ENCODE results near the gene CDC42SE1. TPM values are rescaled to one million over a fixed set of nuclear protein-coding genes. Genes with fewer than 3 reads are reported as not detected.
"Not testable (repeated sequence)": the region's sequence is repeated elsewhere in the genome, so short reads cannot be mapped to it uniquely, and the experiment has no call there.

Gene CDC42SE1, protein sequence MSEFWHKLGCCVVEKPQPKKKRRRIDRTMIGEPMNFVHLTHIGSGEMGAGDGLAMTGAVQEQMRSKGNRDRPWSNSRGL
- 345 and 347 TPM in 2 replicates for total RNA-seq

DNA sequence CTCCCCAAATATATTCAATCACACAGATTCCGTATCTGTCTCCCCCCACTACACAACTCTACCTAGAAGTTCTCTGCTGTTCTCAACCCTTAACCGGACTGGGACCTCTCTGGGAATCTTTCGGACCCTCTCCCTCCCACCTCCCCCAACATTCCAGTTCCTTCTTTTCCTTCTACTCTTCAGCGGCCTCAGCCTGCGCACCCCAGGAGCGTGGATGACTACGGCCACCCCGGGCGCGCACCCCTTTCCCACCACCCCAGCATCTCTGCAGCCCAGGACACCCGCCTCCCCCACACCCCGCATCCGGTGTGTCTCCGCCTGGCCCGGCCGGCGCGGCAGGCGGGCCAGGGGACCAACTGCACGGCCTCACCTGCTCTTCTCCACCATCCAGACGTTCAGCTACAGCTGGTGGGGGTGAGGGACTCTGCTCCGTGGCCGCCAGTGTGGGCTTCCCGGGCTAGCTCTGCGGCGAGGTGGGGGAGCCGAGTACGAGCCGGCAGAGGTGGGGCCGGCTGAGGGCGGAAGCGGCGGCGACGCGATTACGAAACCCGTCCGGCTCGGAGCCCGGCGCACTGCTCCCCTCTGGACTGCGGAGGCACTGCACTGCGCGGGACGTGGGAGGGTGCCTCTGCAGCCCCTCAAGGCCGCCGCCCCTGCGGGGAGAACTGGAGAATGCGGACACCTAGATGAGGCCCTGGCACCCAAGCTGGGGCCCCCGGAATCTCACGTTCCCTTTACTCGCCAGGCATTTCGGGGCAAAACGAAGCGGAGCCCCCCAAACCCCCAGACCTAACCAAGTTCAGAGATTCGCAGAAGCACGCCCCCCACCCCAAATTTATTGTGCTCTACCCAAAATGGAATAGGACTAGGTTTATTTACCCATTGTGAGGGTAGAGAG, at the start of gene CDC42SE1:
CDC42SE1 (minus strand) TSS at position 514 of the 898 bp plus-strand sequence. CDS start 3,892 bp downstream, outside the sequence.
- intact Hi-C loops (cut with micrococcal nuclease) = loop anchor here (1.0 to 10.0 kb wide), 5 partner anchors 11 to 695 kb away; partner anchors contain the start of genes GABPB2, RPRD2 and TNFAIP8L2

DNA sequence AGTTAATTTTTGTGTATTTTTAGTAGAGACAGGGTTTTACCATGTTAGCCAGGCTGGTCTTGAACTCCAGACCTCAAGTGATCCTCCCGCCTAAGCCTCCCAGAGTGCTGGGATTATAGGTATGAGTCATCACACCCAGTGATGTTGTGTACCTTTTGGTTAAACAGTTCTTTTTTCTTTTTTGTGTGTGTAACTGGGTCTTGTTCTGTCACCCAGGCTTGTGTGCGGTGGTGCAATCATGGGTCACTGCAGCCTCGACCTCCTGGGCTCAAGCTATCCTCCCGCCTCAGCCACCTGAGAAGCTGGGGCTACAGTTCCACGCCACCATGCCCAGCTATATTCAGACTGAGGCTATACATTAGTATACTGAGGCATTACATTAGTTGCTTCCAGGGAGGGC, 48.9 kb upstream of the CDC42SE1 start:
- intact Hi-C loops (cut with micrococcal nuclease) = no loop called here

DNA sequence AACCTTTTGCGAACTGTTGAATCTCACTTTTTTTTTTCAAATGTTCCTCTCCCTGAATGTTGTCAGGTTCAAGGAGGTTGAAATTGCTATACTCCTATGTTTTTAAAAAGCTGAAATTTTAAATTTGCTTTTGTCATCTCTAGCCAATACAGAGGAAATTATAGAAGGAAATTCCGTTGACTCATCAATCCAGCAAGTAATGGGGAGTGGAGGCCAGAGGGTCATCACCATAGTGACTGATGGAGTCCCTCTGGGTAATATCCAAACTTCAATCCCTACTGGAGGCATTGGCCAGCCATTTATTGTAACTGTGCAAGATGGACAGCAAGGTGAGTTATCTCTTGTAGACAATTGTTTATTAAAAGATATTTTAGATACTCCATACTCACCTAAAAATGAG, 47.5 kb upstream of the CDC42SE1 start:
- intact Hi-C loops (cut with micrococcal nuclease) = no loop called here

DNA sequence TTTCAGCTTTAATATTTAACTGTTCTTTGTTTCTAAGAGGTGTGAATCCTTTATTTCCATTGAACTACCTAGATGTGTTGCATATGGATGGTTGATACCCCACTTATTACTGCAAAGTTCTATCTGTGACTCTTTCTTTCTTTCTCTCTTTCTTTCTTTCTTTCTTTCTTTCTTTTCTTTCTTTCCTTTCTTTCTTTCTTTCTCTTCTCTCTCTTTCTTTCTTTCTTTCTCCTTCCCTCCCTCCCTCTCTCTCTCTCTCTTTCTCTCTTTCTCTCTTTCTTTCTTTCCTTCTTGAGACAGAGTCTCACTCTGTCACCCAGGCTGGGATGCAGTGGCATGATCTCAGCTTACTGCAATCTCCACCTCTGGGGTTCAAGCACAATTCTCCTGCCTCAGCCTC, 45.2 kb upstream of the CDC42SE1 start:
- intact Hi-C loops (cut with micrococcal nuclease) = no loop called here

DNA sequence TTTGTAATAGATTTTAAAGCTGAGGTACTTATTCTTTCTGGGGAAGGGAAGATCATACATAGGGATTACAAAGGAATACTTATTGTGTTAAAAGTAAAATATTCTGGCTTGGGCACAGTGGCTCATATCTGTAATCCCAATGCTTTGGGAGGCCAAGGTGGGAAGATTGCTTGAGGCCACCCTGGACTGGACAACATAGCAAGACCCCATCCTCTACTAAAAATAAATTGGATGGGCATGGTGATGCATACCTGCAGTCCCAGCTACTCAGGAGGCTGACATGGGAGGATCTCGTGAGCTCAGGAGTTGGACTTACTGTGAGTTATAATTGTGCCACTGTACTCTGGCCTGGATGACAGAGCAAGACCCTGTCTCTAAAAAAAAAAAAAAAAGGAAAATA, 38.7 kb upstream of the CDC42SE1 start:
- intact Hi-C loops (cut with micrococcal nuclease) = no loop called here

DNA sequence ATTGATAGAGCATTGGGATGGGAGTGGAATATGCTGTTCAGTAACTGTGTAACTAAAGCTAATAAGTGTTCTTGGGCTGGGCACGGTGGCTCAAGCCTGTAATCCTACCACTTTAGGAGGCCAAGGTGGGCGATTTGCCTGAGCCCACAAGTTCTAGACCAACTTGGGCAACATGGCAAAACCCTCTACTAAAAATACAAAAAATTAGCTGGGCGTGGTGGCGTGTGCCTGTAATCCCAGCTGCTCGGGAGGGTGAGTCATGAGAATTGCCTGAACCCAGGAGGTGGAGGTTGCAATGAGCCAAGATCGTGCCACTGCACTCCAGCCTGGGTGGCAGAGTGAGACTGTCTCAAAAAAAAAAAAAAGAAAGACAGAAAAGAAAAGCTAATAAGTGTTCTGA, 38.0 kb upstream of the CDC42SE1 start:
- intact Hi-C loops (cut with micrococcal nuclease) = not testable (repeated sequence)

DNA sequence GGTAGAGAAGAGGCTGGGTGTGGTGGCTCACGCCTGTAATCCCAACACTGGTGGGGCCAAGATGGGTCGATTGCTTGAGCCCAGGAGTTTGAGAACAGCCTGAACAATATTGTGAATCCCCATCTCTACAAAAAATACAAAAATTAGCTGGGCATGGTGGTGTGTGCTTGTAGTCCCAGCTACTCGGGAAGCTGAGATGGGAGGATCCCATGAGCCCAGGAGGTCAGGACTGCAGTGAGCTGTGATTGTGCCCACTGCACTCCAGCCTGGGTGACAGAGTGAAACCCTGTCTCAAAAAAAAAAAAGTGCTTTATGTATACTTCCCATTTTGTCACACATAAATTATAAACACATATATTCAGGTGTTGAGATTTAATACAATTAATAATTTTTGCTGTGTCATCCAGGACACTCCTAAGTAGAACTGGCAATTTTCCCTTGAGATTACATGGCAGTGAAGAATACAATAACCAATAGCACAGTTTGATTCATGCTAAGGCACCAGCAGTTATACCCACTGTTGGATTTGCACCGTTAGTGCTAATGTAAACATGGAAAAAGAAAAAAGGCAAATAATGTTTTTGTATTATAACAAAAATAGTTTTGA, 26.6 kb upstream of the CDC42SE1 start:
- intact Hi-C loops (cut with micrococcal nuclease) = no loop called here

DNA sequence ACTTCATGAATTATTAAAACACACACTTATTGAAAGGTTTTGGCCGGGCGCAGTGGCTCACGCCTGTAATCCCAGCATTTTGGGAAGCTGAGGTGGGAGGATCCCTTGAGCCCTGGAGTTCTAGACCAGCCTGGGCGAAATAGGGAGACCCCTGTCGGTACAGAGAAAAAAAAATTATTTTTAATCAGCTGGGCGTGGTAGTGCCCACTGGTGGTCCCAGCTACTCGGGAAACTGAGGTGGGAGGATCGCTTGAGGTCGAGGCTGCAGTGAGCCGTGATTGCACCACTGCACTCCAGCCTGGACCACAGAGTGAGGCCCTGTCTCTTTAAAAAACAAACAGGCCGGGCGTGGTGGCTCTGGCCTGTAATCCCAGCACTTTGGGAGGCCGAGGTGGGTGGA, 12.8 kb upstream of the CDC42SE1 start:
- intact Hi-C loops (cut with micrococcal nuclease) = no loop called here

DNA sequence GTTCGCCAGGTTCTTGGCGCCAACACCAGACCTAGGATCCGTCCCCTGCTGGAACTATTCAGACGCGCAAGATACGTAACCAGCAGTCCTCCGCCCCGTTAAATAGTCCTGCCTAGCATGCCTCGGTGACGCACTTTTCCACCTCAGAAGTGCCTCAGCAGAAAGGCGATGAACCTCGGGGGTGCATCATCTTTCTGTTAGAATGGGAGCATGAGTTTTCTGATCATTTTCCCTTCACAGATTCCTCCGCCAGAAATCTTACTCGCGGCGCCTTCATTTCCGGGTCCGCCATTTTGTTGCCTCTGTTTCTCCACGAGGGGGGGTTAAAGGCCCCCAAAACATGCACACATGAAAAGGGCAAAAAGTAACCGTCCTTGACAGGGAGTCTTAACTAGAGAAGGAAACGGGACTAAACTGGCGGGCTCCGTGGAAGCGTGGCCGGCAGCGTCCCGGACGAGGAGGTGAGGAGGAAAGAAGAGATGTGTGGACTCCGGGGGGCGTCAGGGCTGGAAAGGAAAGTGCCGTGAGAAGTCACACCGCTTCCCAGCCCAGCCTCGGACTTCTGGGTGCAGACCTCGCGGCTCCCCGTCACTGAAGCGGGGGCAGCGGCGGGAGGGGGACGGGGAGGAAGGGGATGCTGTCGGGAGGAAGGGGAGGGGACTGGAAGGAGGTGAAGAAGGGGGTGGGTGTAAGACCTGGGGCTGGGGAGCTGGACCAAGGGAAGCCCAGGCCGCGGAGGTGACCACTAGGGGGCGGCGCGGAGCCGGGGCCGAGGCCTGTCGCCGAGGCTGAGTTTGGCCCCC, 11.3 kb upstream of the CDC42SE1 start, which contains the start of gene GABPB2:
GABPB2 (plus strand) TSS at position 288 of the 803 bp plus-strand sequence. CDS start 17,429 bp downstream, outside the sequence.
- intact Hi-C loops (cut with micrococcal nuclease) = loop anchor here (1.0 to 2.0 kb wide), 5 partner anchors 11 to 441 kb away; partner anchors contain the start of genes CDC42SE1, ENSA, PRUNE1 and TNFAIP8L2

DNA sequence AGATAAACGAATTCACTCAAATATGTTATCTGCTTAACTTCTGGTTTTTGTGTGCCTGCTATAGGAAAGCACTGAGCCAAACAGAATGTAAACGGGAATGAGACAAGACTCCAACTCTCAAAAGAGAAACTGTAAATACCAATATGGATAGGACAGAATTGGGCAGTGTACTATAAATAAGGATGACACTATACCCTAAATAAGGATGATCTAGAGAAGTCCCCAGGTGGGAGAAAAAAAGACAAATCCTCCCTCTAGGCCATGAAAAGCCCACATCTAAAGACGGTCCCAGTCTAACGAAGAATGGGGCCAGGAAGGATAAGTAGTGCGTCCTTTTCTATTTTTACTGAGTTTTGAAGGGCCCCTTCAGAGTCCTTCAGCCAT, 9.7 kb upstream of the CDC42SE1 start:
- intact Hi-C loops (cut with micrococcal nuclease) = no loop called here

DNA sequence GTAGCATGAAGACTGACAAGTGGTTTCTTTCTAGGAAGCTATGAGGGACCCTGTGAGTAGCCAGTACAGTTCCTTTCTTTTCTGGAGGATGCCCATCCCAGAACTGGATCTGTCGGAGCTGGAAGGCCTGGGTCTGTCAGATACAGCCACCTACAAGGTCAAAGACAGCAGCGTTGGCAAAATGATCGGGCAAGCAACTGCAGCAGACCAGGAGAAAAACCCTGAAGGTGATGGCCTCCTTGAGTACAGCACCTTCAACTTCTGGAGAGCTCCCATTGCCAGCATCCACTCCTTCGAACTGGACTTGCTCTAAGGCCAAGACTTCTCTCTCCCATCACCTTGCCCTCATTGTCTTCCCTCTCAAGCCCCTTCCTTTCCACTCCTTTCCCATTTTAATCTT, 7.8 kb upstream of the CDC42SE1 start:
- intact Hi-C loops (cut with micrococcal nuclease) = no loop called here

DNA sequence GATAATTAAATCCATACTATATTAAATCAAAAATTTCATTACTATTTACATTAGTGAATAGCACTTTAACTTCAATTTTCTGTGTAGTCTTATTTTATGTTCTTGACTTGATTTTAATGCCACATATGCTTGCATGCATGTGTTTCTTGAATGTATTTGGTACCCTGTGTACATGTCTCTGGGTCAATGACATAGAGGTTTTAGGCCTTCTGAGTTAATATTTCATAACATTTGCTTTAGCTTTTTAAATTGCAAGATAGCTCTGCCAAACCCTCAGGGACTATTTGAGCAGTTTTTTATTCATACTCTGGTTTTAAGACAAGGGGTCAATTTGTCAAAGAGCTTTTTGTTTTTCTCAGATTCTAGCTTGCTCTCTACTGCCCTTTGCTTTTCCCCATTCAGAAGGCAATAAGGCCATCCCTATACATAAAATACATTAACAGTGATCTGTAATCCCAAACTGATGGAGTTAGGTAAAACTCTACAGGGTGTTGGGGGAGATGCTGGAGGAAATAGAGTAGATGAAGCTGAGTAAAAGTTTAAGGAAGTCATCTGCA, 5.7 kb upstream of the CDC42SE1 start:
- intact Hi-C loops (cut with micrococcal nuclease) = no loop called here

DNA sequence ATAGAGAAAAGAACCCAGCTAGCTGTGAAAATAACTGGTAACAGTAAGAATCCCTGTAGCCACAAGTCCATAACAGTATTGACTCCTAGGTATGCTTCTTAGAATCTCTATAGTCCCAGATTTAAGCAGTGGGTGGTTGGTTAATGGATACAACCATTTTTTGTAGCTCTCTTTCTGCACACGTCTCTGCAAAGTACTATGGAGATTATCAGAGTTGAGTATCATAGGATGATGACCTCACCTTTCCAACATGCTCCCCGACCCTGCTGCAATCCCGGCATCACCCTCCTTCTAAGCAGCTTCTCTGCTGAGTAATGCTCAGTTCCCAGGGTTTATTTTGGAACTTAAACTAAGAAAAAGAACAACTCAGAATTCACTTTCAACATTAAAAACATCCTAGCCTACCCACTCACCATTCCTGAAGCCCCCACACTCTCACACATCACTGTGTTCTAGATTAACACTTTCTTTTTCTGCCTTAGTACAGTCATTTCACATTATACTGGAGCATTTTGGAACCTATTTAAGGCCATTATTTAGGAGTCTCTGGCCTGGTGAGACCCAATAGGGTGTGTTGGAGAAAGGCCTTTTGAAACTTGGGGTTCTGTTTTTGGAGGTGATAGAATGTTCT, 3.4 kb upstream of the CDC42SE1 start:
- intact Hi-C loops (cut with micrococcal nuclease) = no loop called here

DNA sequence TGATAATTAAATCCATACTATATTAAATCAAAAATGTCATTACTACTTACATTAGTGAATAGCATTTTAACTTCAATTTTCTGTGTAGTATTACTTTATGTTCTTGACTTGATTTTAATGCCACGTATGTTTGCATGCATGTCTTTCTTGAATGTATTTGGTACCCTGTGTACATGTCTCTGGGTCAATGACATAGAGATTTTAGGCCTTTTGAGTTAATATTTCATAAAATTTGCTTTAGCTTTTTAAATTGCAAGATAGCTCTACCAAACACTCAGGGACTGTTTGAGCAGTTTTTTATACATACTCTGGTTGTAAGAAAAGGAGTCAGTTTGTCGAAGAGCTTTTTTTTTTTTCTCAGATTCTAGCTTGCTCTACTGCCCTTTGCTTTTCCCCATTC, 2.3 kb upstream of the CDC42SE1 start:
- intact Hi-C loops (cut with micrococcal nuclease) = no loop called here

DNA sequence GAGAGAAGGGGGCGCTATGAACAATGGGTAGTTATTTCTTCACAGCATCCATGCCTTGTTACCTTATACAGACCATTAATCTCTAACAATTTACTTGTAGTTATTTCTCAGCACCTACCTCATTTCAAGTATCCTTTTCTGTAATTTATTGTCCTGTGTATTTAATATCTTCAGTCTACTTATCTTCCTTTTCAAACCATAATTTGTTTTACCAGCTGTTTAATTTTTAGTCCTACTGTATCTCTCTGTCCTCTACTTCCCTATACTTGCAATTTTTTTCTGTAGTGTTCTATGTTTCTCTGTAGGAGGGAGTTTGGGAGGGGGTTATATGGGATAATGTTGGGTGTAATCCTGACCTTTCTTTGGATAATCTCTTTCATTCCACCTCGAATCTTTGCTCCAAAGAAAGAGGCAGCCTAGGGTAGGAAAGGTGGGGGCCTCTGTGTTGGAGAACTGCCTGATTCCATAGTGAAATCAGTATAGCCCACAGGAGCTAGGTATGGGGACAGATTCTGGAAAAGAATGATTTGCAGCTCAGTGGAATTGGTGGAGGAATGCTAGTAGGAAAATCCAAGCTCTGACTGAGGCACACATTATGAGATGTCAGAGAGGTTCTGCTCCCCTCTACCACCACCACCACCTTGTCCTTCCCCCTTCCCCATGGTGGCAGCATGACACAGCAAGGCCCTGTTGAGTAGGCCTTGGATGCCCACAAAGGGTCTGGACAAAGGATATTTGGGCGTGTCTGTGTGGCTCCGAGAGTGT, 1.4 kb upstream of the CDC42SE1 start:
- intact Hi-C loops (cut with micrococcal nuclease) = no loop called here

DNA sequence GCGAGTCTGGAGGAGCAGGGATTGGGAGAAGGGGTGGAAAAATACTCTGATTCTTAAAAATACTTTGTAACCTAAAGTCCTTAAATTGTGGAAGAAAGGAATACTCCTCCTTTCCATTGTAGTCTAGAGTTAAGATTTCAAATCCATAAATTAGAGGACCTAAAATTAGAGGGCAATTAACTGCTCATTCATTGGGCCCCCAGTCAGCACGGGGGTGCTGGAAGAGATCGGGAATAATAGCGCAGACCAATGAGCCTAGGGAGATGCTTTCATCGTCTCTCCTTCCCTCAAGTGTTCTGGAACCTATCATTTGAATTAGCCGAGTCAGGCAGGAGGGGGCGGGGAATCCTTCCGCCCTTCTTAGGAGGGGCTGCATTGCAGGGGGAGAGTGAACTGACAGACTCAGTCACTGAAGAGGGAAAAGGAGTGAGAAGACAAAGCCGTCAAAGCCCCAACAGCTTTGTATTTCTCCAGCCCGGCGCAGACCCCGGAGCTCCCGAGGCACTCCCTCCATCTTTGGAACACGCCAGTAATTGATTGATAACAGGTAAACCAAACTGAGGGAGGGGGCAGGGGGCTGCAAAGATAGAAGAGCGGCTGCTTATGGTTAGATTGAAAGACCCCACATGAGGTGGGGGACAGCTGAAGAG, 710 bp upstream of the CDC42SE1 start, which contains the start of gene MLLT11:
MLLT11 (plus strand) TSS at position 391 of the 650 bp plus-strand sequence. CDS start 6,828 bp downstream, outside the sequence.
- intact Hi-C loops (cut with micrococcal nuclease) = no loop called here

DNA sequence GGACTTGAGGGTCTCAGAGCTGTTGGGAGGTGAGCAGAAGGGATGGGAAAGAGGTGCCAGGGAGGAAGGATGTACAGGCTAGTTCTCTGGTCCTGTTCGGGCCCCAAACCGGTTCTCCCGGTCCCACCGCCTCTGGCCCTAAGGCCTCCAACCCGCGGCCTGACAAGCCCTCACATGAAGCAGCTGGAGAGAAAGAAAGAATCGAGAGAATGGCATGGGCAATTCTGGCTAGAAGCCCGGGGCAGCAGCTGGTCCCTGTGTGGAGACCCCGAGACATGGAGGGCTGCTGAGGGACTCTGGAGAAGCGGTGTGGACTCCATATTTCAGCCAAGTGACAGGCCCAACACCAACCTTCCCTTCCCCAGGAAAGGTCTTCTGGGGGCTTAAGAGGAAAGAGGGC, 730 bp downstream of the CDC42SE1 start:
- intact Hi-C loops (cut with micrococcal nuclease) = loop anchor here (1.0 to 10.0 kb wide), 5 partner anchors 12 to 694 kb away; partner anchors contain the start of genes GABPB2, RPRD2 and TNFAIP8L2

DNA sequence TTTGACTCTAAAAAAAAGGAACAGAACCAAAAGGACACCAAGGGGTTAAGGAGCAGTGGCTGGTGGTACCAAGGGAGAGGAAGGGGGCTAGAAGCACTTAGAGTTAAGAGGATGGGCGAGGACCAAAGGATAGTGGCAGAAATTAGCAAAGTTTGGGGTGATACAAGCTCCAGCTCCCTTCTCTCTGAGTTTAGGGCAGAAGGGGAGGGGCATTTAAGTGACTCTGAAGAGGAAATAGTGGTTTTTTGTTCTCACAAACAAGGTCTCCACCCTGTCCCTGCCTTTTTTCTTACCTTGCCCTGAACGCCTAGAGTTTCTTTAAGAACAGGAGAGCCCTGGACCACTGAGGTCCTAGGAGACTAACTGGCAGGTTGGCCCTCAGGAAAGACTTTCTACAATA, 3.3 kb downstream of the CDC42SE1 start:
- intact Hi-C loops (cut with micrococcal nuclease) = loop anchor here (1.0 to 10.0 kb wide), 3 partner anchors 8 to 691 kb away; partner anchors contain the start of gene RPRD2

DNA sequence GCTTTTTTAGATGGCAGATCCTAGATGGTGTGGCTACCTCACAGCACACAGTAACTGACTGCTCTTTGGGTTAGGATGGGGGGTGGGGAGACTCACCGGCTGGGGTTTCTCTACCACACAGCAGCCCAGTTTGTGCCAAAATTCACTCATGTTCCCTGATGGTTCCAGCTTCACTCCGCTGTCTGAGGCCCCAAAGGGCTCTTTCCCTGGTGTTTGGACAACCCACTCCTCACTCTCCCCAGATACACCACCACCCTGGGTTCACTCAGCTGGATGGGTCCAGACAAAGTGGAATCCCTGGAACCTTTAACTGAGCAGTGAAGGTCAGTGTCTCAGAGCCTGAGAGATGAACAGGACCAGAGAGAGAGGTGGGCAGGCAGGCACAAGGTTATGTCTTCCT, 3.8 kb downstream of the CDC42SE1 start:
- intact Hi-C loops (cut with micrococcal nuclease) = loop anchor here (5.0 to 10.0 kb wide), 2 partner anchors 493 to 691 kb away; partner anchors contain the start of gene RPRD2

Measured in T-helper 2 cell treated with Interferon-gamma antibody and Interleukin-4, amounts not matched to agents 100 ng/mL and 5 ng/mL, for 36 hours (primary cell).